GM19043 (cell line): ENCODE data around the gene TLE1.

Source experiments
- ATAC-seq: cut with Tn5 transposase; IDR thresholded peaks from one replicate; pipeline ENCODE4 v1.9.1; 2021; ENCODE audit warnings: low read depth; ENCODE audit not compliant: unreplicated experiment

TLE1 gene

DNA sequence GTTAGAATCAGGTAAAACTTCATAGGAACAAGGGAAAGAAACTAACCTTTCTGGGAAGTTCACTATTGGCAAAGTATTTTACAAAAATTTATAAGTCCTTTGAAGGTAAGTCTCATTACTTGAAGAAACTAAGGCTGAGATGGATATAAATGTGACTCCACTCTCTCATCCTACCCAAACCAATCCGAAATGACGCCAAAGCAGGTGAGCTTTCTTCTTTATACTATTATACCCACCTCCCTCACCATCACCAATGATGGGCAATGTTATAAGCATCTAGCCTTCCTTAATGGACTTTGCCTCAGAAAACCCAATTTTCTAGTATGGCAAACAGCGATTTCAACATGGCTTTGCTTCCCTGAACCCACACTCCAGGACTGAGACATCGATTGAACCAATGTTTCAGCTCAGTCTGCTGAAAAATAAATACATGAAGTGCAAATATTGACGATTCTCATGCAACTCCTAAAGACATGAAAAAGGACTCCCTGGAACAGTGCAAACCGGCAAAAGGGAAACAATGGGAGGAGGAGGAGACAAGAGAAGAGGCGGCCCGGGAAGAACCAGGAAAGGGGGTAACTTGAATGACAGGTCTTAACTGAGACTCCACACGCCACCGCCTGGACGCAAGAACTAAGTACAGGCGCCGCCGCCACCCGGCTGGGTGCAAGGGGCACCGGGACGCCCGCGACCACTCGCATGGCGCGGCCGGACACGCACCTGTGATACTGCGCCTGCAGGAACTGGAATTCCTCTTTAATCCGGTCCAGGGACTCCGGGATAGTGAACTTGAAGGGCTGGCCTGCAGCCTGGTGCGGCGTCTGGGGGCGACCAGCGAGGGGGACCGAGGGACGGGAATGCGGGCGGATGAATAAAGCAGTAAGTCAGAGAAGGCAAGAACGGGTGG is 2.5 kb downstream of the TLE1 start:
- ATAC-seq = no peak

DNA sequence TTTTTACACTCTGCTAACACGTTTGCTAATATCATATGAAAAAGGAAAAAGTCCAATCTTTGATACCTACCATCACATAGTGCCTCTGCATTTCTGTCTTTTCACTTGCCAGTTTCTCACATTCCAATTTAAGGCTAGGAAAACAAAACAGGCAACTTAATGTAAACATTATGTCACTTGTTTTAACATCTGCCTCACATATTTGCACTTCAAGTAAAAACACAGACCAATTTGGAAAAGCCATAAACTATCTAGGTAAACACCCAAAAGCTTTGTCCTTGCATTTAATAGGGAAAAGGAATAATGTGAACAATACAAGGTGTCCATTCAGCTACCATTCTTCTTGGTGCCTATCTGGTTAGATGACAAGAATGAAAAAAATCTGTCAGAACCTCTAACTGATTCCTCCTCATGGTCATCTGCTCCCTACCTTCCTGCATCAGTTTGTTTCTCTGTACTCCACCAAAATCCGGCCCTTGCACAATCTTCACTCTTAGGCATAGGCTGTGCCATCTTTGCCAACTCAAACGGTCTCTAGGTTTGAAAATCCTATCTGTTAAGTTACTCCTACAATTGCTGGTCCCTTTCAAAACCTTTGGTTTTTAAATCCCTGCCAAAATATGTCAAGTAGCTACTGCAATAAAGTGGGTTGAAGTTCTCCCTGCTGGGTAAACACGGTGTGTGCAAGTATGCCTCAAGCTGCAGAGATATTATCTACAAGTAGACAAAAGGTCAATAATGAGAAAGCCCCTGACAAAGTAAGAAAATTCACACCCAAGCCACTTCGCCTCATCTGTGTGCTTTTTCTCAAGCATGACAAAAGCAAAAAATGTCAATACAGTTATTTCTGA is 3.4 kb downstream of the TLE1 start:
- no peak for ATAC-seq

DNA sequence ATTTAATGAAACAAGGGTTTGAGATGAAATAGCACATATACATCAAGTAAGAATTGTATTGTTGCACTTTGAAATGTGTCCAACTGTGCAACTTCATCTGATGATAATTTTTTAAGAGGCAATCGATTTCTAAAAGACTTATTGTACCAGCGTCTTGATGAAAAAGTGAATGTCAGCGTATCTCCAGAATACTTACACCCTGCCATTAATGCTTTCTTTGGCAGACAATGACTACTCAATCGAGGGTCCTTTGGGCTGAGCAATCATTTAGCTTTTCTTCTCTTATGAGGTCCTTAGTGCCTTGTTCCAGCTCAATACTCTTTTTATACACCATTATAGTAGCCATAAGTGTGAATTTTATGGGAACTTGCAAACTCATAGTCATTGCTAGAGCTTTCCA is 4.7 kb downstream of the TLE1 start:
- no peak for ATAC-seq

DNA sequence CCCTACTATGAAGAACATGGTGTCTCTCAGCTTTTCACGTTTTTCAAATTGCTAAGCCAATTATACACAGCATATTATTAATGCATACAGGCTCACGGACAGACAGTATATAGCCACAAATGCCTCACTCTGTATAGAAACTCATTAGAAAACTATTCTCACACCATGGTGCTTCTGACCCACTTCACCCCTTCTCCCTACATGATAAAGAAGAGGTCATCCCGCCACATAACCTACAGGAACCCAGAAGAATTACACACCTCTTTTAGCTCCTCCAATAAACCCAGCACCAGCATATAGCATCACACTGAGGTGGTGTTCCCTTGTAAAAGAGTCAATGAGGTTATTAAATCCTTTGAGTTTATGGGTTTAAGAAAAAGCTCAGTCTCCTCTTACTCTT is 5.6 kb downstream of the TLE1 start:
- no peak for ATAC-seq

DNA sequence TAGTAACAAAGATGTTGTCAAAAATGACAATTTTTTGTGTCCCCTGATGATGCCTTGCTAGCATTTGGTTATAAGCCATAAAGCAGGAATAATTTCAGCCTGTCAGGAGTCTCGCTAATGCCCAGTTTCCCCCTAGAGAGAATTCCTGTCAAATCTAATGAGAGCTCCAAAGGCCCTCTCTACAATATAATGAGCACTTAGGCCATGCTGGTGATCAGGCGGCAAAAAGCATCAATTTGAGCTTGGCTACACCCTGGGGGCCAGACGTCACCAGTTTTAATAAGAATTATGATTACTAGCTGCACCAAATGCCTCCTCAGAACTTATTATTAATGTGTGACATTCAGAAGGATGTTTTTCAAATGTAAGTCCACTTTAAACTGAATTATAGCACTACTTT is 6.1 kb downstream of the TLE1 start:
- no peak for ATAC-seq

DNA sequence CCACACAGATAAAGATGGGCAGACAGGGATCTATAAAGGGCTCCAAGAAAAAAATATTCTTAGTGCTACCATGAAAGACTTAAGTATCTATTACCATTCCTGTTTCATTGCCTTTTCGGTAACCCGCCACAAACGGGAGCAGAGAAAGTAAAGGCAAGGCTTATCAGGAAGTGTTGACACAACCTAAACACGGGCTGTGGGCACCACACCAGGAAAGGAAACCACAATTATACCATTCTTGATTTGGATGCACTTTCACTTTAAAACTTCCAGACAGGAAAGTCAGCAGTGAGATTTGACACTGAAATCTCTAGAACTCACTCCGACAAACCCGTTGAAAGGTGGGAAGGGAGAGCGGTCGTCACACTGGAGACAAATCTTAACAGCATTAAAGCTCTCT is 6.5 kb downstream of the TLE1 start:
- ATAC-seq = no peak

DNA sequence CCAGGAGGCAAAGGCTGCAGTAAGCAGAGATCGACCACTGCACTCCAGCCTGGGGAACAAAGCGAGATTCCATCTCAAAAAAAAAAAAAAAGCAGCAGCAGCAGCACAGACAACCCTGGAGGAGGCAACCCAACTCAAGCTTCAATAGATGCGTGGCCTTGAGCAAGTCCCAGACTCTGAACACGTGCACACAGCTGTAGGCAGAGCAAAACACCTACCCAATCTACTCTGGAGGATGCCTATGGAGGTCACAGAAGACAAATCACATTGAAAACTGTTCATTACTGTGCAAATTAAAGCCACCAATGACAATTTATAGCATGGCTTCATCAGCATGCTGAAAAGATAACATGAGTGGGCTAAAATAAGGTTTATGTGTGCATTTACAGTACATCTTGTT is 7.2 kb downstream of the TLE1 start:
- ATAC-seq = no peak

DNA sequence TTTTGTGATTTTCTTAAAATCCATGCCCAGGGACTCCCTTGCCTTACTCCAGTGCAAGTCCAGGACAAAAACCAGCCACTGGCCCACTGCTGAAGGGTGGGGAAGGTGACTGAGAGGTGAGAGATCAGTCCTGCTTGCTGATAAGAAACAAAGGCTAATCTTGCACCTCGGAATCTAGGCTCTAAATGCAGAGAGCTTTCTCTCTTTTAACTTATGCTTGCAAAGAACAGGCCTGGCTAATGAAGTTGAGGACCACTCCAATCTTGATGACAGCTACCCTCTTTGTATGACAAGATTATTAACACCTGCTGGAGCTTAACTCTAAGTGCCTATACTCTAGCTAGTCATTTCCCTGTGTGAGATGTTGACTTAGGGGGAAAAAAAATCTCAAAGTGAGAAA is 8.8 kb downstream of the TLE1 start:
- ATAC-seq = no peak

DNA sequence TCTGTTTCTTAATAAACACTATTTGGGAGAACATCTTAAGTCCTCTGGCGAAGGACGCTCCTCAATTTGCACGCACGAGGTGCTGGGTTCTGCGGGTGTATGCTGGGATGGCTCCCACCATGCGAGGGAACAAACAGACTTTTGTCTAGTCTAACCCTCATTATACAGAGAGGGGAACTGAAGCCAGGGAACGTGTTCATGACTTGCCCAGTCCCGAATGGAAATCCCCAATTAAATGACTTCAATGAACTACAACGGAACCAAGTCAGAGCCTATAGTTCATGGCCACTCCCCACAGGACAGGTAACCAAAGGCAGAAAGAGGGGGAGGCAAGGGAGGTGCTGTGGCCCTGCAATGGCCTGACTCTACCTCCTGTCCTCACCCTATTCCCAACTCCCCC is 9.3 kb downstream of the TLE1 start:
- ATAC-seq = no peak

DNA sequence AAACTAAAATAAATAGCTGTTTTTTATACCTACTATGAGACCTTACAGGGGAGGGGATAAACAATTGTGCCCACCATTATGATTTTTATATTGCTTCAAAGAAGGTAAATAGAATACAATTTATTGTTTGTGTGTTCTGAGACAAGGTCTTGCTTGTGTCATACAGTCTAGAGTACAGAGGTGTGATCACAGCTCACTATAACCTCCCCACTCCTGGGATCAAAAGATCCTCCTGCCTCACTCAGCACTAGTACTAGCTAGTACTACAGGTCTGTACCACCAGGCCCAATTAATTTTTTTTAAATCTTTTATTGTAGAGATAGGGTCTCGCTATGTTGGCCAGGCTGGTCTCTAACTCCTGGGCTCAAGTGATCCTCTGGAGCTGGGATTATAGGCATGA is 11.3 kb downstream of the TLE1 start:
- no peak for ATAC-seq

DNA sequence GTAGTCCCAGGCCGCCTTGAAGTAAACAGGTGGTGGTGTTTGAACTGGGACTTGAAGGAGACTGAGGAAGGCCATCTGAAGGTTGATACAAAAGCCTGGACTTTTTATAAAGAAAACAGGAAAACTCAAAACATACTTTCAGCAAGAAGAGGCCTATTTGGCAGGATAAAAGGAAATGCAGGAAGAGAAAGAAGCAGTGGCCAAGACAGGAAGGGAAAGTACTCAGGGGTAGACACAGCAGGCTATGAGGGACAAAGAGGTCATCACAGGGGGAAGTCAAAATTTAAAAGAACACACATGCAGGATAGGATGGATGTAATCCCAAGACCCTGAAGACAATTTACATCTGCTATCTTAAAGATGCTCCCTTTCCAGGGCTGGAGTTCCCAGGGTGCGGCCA is 13.0 kb downstream of the TLE1 start:
- no peak for ATAC-seq

DNA sequence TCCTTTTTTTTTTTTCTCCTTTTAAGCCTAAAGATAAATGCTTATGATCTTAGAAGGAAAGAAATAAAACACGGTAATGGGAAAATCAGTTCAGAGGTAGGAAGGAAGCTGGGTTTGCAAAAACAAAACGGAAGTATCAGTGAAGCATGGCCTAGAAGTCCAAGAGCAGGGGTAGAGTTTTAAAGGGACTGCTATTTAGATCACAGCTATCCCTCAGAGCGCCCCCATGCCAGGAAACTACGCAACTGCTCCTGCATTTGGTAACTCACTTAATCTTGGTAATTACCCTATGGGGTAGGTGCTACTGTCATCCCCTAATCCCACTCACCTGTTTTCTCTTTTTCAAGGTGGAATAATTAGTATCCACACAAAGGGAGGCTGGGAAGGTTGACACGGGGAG is 16.0 kb downstream of the TLE1 start:
- no peak for ATAC-seq

DNA sequence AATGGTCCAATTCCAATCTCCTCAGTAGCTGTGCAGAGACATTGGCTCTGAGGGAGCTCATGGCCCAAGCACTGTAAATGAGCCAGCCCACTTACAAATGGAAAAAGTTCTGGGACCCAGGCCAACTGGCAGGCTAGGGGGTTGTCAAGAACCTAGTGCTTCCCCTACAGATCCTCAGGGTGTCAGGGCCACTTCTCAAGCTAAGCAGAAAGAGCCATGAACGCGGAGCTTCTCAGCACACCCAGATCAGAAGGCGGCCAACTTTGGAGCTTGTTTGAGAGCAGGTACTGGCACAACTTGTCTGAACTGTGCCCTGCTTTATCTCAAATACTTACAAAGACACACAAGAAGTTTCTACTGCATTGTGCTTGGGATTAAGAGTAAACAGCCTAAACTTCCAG is 17.5 kb downstream of the TLE1 start:
- ATAC-seq = no peak

DNA sequence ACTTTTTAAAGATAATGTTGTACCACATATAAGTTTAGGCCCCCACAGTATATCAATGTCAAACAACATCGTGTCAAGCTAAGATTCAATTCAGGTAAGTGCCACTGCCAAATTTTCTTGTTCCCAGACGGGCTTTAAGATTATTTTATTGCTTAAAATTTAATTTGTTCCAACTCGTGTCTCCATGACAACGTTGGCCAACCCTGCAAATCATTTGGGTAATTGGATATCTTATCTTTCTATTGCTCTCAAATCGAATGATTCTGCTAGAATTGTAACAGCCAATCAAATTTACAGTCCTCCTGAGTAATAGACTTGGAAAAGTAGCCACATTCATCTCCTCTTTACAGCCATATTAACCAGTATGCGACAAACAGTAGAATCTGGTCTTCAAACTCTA is 19.5 kb downstream of the TLE1 start:
- no peak for ATAC-seq

DNA sequence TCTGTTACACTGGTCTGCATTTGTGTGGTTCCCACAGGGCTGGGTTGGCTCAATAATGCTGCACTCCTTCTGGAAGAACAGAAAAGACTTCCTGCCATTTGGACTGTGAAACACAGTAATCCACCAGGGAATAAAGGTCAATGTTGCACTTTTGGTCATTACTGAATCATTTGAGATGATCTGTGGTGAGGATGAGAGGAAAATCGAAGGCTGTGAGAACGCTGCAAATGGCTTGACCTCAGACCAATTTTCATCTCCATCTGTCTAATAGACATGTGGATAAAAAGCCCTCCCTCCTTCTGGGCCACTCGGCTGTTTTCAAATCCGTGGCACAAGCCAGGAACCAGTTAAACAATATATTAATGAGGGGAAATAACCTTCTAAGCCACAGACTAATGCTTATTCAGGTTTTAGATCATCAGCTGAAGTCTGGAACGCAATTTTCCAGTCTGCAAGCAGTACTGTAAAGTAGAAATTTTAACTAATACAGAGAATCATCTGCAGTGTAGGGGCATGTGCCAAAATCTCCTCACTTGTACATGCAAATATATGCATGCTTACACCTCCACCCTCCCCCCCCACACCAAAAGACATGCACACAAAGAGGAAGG is 20.2 kb downstream of the TLE1 start:
- no peak for ATAC-seq

DNA sequence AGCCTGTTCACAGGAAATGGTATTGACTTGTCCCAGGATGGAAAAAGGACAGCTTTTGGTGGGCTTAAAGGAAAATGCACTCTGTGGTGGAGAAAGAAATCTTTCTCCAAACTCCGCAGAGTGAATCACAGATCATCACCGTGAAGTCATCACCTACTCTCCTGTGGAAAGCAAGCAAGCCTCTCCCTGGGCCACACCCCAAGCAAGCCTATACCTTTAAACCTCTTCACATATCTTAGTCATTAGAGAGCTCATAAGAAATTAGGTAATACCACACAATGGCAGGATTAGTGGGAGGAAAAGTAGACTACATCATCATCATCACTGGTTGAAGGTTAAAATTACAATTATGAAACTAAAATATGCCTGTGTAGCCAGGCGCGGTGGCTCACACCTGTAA is 23.2 kb downstream of the TLE1 start:
- no peak for ATAC-seq

DNA sequence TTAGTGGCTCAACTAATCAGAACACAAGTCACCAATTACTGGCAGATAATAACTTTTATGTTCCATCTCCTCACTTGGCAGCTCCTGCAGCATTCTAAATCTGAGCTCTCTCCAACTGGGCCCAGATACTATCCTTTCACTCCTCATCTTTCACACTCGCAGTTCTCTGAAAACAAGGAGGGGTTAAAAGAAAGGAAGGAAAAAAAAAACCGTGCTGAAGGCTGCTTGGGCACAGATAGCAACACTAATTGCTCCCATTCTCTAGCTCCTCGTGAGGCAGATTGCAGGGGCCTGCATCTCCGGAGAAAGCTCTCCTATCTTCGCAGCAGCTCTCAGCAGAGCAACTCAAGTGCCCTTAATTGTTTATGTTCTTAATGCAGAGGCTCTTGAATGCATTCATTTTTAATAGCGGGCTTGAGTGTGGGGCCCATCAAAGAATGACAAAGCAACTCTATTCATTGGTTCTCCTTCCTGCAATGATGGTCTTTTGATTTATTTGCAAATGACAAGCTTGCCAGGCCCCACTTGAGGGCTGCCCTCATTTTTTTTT is 23.9 kb downstream of the TLE1 start:
- no peak for ATAC-seq

DNA sequence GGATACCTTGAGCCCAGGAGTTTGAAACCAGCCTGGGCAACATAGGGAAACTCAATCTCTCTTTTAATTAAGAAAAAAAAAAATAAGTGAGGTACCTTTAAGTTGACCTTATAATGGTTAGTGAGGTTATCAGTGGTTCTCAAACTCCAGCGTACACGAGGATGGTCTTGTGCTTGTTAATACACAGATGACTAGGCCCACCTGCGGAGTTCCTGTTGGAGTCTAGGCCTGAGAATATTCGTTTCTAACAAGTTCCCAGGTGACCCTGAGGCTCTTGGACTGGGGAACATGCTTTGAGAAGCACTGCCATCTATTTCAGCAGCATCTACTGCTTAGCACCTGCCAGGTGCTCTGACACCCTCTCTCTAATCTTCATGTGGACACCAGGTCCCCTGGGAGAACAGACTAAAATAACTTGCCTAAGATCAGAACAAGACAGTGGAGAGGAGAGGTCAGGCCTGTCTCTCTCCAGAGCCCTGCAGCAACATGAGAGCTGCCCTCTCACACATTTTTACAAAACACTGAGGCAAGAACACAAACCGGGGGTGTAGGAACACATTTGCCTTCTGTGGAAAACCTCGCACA is 24.6 kb downstream of the TLE1 start:
- ATAC-seq = no peak

DNA sequence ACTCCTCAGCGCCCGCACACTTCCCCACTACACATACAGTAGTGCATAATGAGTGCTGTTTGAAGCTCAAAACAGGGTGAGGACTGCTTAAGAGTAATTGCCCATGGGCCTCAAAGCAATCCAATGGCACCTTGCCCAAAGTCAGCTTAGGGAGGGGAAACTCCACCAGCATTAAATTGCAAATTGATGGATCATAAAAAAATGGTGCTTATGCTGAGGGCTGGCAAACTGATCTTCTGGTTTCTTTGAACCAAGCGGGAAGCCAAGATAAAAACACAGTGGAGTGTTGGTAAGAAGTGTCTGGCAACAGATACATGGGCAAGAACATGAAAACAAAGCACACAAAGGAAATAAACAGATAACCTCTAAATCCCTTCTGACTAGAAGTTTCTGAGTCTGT is 28.0 kb downstream of the TLE1 start:
- ATAC-seq = no peak

DNA sequence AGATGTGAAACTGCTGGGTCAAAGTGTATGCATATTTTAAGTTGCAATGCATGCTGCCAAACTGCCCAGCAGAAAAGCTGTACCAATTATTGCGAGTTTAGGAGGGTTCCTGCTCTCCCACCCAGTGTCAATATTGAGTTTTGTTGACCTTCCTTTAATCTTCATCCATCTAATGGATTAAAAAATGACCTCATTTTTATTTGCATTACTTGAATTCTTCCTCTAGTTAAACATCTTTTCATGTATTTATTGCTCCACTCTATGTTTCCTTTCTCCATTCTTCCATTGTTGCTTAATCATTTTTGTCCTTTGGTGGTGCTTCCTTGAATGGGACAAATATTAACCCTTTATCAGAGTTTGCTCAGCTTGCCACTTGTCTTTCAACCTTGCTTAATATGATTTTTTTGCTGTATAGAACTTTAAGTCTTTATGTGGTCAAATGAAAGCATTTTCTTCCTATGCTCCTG is 32.4 kb downstream of the TLE1 start:
- no peak for ATAC-seq

DNA sequence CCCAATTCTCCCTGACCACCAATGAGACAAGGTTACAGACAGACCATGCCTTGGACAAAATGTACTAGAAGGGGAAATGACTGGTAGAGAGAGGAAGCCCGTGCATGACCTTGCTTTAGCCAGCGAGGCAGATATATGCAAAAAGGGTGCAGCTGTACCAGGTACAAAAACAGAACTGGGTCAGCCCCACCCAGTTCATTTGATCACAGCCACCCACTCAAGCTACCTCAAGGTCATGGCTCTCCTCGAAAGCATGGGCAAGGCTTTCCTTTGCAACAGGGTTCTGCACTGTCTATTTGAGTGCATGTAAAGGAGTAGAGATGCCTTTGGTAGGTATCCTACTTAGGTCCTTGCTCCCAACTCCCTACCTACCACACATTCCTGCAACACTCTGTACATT is 33.3 kb downstream of the TLE1 start:
- ATAC-seq = peak; percentile 63
